ENCODE results near the gene LIX1L.

The LIX1L gene

DNA sequence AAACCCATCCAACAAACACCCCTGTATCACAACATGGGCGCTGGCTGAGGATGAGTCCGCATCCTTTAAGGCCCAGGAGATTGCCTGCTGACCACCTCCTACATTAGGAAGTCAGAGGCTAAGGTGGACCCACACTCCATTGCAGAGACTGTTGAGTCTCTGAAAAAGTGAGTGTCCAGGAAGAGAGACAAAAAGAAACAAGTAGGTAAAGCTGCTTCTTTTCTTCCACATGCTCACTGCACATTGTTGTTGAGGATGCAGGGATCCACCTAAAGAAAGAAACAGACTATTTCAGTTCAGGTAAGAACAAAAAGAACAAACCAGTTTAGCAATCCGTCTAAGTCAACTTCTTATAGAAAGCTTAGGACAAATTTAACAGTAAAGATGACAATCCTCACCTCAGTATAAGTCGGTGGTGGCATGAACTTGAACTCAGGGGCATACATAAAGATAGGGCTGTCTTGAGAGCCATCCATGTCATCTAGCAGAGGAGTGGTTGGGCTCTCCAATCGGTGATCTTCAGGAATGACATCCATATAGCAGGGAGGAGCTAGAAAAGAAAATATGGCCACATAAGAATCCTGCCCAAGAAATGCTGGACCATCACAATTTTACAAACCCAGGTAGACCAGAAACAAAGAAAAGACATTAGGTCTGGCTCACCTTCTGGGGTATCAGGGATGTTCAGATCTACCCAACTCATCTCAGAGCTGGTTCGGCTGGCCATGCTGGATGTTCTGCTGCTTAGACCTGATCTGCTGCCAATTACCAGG is 36.0 kb upstream of the LIX1L start (continued):
- no peak for TF ChIP-seq SNAI2 (CRISPR knock-in tag; IDR thresholded peaks at IDR 0.05)
- TF ChIP-seq ISL1 (CRISPR knock-in tag; IDR thresholded peaks at IDR 0.05): no peak

DNA sequence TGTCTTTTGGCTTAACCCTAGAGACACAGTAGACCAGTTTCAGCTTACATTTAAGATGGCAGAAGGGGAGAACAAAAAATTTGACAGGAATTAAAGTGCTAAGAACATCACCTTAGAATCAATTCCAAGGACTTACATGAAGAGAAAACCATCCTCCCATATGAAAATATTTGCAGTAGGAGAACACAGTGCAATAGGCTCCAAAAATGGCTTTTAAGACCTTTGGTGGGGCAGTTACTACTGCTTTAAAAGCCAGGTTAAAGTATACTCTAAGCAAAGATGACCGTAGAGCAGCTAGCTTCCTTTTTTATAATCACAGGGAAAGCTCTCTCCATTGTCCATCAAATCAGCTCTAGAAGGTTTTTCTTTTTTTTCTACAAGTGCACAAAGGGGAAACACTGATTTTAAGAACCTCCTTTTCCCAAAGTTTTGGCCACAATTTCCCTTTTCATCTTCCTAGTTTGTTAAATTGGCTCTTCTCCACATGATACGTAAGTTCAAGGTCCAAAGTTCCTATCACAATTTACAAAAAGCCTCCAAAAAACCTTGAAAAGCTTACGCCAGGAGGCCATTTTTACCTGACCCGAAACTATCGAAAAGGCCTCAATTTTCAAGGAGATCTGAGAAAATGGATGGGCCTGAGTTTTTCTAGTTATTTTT is 35.3 kb upstream of the LIX1L start:
- no peak for ATAC-seq
- TF ChIP-seq PPARA (CRISPR knock-in tag; IDR thresholded peaks at IDR 0.05; ENCODE audit: borderline replicate concordance) (no peak), ZFP30 (CRISPR knock-in tag; IDR thresholded peaks at IDR 0.05) (no peak), TCF4 (CRISPR knock-in tag; IDR thresholded peaks at IDR 0.05; ENCODE audit: borderline replicate concordance) (no peak), ZNF565 (CRISPR knock-in tag; conservative IDR thresholded peaks at IDR 0.05; ENCODE audit: low read depth) (no peak), CSDC2 (CRISPR knock-in tag; IDR thresholded peaks at IDR 0.05) (no peak), CREB5 (CRISPR knock-in tag; IDR thresholded peaks at IDR 0.05; ENCODE audit: low read depth) (no peak), ZFP3 (CRISPR knock-in tag; IDR thresholded peaks at IDR 0.05) (no peak), ZC3H10 (CRISPR knock-in tag; IDR thresholded peaks at IDR 0.05) (no peak), ZNF70 (CRISPR knock-in tag; IDR thresholded peaks at IDR 0.05) (no peak), ISL1 (CRISPR knock-in tag; IDR thresholded peaks at IDR 0.05) (no peak), SNAI2 (CRISPR knock-in tag; IDR thresholded peaks at IDR 0.05) (no peak)
- TF ChIP-seq, protein P1, sequence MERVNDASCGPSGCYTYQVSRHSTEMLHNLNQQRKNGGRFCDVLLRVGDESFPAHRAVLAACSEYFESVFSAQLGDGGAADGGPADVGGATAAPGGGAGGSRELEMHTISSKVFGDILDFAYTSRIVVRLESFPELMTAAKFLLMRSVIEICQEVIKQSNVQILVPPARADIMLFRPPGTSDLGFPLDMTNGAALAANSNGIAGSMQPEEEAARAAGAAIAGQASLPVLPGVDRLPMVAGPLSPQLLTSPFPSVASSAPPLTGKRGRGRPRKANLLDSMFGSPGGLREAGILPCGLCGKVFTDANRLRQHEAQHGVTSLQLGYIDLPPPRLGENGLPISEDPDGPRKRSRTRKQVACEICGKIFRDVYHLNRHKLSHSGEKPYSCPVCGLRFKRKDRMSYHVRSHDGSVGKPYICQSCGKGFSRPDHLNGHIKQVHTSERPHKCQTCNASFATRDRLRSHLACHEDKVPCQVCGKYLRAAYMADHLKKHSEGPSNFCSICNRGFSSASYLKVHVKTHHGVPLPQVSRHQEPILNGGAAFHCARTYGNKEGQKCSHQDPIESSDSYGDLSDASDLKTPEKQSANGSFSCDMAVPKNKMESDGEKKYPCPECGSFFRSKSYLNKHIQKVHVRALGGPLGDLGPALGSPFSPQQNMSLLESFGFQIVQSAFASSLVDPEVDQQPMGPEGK (CRISPR knock-in tag; IDR thresholded peaks at IDR 0.05; ENCODE audit: borderline replicate concordance): no peak
- TF ChIP-seq, protein P2, sequence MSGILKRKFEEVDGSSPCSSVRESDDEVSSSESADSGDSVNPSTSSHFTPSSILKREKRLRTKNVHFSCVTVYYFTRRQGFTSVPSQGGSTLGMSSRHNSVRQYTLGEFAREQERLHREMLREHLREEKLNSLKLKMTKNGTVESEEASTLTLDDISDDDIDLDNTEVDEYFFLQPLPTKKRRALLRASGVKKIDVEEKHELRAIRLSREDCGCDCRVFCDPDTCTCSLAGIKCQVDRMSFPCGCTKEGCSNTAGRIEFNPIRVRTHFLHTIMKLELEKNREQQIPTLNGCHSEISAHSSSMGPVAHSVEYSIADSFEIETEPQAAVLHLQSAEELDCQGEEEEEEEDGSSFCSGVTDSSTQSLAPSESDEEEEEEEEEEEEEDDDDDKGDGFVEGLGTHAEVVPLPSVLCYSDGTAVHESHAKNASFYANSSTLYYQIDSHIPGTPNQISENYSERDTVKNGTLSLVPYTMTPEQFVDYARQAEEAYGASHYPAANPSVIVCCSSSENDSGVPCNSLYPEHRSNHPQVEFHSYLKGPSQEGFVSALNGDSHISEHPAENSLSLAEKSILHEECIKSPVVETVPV (CRISPR knock-in tag; IDR thresholded peaks at IDR 0.05): no peak

DNA sequence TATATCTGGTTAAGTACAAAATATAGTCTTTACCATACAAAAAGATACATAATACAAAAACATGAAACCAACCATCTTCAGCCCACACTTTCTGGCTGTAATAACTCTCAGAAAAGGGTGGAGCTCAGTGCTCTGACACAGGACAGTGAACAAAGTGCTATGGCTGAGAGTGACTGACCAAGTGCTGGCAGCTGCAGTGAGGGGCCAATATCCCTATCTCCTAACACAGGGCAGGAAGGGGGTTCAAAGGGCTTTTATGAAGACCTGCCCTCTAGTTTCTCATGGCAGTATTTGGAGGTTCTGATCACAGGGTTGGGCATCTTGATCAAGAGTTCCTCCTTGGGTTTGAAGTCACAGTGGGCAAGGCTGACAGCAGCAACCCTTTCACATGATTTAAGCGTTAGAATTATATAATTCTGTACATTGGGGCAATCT is 34.7 kb upstream of the LIX1L start:
- no peak for ATAC-seq
- no peak for TF ChIP-seq TSHZ2 (CRISPR knock-in tag; IDR thresholded peaks at IDR 0.05)
- TF ChIP-seq ZNF8 (CRISPR knock-in tag; IDR thresholded peaks at IDR 0.05): no peak
- no peak for TF ChIP-seq GLIS3 (CRISPR knock-in tag; IDR thresholded peaks at IDR 0.05)
- no peak for TF ChIP-seq PPARA (CRISPR knock-in tag; IDR thresholded peaks at IDR 0.05; ENCODE audit: borderline replicate concordance)
- no peak for TF ChIP-seq ISL1 (CRISPR knock-in tag; IDR thresholded peaks at IDR 0.05)
- no peak for TF ChIP-seq TCF4 (CRISPR knock-in tag; IDR thresholded peaks at IDR 0.05; ENCODE audit: borderline replicate concordance)
- no peak for TF ChIP-seq ZFP3 (CRISPR knock-in tag; IDR thresholded peaks at IDR 0.05)
- TF ChIP-seq ZC3H10 (CRISPR knock-in tag; IDR thresholded peaks at IDR 0.05): no peak
- no peak for TF ChIP-seq ESRRG (CRISPR knock-in tag; IDR thresholded peaks at IDR 0.05)
- TF ChIP-seq, protein P2 (CRISPR knock-in tag; IDR thresholded peaks at IDR 0.05): no peak
- TF ChIP-seq SNAI2 (CRISPR knock-in tag; IDR thresholded peaks at IDR 0.05): no peak
- TF ChIP-seq BACH2 (CRISPR knock-in tag; IDR thresholded peaks at IDR 0.05; ENCODE audit: borderline replicate concordance): no peak

All from SK-N-SH treated with all-trans-retinoic acid at 6 μM for 48 hours (cell line).